Ovary (tissue), 9 donors: ENCODE data around the gene IGHMBP2. TPM values are rescaled to one million over a fixed set of nuclear protein-coding genes. Genes with fewer than 3 reads are reported as not detected.
A peak's percentile ranks its signal among the peaks of the same experiment; 100 is the strongest.

Experiments
- DNase-seq, 5 donors: peaks; one replicate each; pipeline ENCODE4 v3.0.0-alpha.2; 2019 to 2020
- H3K27ac ChIP-seq, 2 donors: fragments of 200-600 bp; one replicate each; pipeline versions ENCODE4 v1.5.1 to v1.8.0; 2019 to 2022
- H3K27me3 ChIP-seq: fragments of 200-600 bp; one replicate; pipeline ENCODE4 v1.8.0; 2022
- H3K36me3 ChIP-seq: fragments of 200-600 bp; sonication (generic); one replicate; pipeline ENCODE4 v1.5.1; 2019
- H3K4me1 ChIP-seq: one replicate; pipeline ENCODE4 v1.8.1; 2013; ENCODE audit warnings: mild to moderate bottlenecking, moderate library complexity; ENCODE audit not compliant: insufficient read depth
- H3K4me3 ChIP-seq: fragments of 200-600 bp; sonication (generic); one replicate; pipeline ENCODE4 v1.5.1; 2017
- H3K9me3 ChIP-seq, 2 donors: fragments of 200-600 bp in 1 of 2; sonication (generic) in 1 of 2; one replicate each; pipeline versions ENCODE4 v1.5.1 to v1.8.1; 2013 to 2019; ENCODE audit warnings: mild to moderate bottlenecking in 1 of 2, moderate library complexity in 1 of 2
- CTCF ChIP-seq, 3 donors: fragments of 450-650 bp in 2 of 3; fragments of 200-600 bp in 1 of 3; IDR thresholded peaks; one replicate each; pipeline versions ENCODE4 v1.5.1 to v1.8.0; 2016 to 2022; ENCODE audit warnings: antibody characterized with exemption in 3 of 3, mild to moderate bottlenecking in 1 of 3
- EP300 ChIP-seq: sonication (generic); formaldehyde crosslinking; IDR thresholded peaks from one replicate; pipeline ENCODE4 v1.6.1; 2017; ENCODE audit warnings: antibody characterized with exemption
- POLR2A ChIP-seq: fragments of 450-650 bp; IDR thresholded peaks from one replicate; pipeline ENCODE4 v1.6.1; 2017; ENCODE audit warnings: antibody characterized with exemption, mild to moderate bottlenecking, moderate library complexity
- WGBS, 3 donors: extraction: QIAGEN DNeasy Blood & Tissue Kit in 1 of 3; methylation state at CpG; one replicate each; pipeline versions ENCODE4 v1.1.5 to v1.1.7; 2013 to 2017; 5-methylcytosine and 5-hydroxymethylcytosine counted together
- intact Hi-C, 4 donors: fragments of 100-400 bp; cut with DNase I; formaldehyde crosslinking; loops; one replicate each; pipeline versions ENCODE4 v1.11.0 to v1.15.1; 2022 to 2023
- polyA plus RNA-seq, 2 donors: library from polyadenylated mRNA; stranded (reverse); fragments of 200-250 nt in 1 of 2; fragments of 350-450 nt in 1 of 2; fragmentation: Illumina TruSeq in 1 of 2; extraction: RNeasy Lipid Tissue Mini Kit (QIAGEN cat#74804) in 1 of 2; gene quantifications; one replicate each; pipeline ENCODE4 v1.2.3, GENCODE V29; 2013 to 2014
- total RNA-seq, 7 donors: library from RNA; depleted of rRNA in 2 of 7; stranded (reverse); fragments of >200 nt in 2 of 7; fragmentation: NEBNext Ultra II Directional in 3 of 7; extraction: Animal tissue kit (Norgen Biotek cat#: 25700) in 3 of 7; gene quantifications; one replicate each; pipeline versions ENCODE4 v1.1.0 to v1.2.4, GENCODE V29; 2016 to 2023
- donor health status: DM: no; HTN: no; CAD: no; lungs with moderate emphysema.
- donor health status: DM: no; HTN: no; CAD: no.
- donor health status: Bipolar disorder and iron deficiency.
- donor health status: DM: yes; HTN: yes; CAD: no.
- donor health status: DM: no; HTN: no; CAD: no.
- donor health status: DM: yes; HTN: yes; CAD: no.

Gene IGHMBP2
- total and polyA plus RNA-seq, 9 donors, result 8.3 to 18.9 (median 15.9) TPM

- Histone ChIP-seq H3K27me3 (no peaks in the 10 kb centered on the region), H3K4me3 (no peak overlapping the region), H3K36me3 (no peaks in the 10 kb centered on the region), H3K27ac (peak overlapping the region in 1 of 2 donors; percentile 11), H3K9me3 (peaks cover 0 to 5% of the 10 kb centered on the region in 2 donors), H3K4me1 (no peaks in the 10 kb centered on the region)
- intact Hi-C loops, result loop anchor here in 1 of 4 donors (10.0 kb wide), 1 partner anchor 127 kb away; no protein-coding TSS in a partner anchor
- TF ChIP-seq POLR2A, result no peak
- TF ChIP-seq CTCF (IDR thresholded peaks at IDR 0.05), result no peak
- no peak for TF ChIP-seq EP300
- 36 to 47% (median 45%) methylated on average over 12 of the region's 12 CpGs for WGBS, 3 donors
- peak in 4 of 5 donors; percentile 46 to 54 (median 52) for DNase-seq
Observed at GRCh38 chr11:68927280-68928135, 23.8 kb downstream of the IGHMBP2 start.

- H3K27me3 ChIP-seq, result no peaks in the 10 kb centered on the region
- no peaks in the 10 kb centered on the region for H3K36me3 ChIP-seq
- peak overlapping the region in 1 of 2 donors; percentile 11 for H3K27ac ChIP-seq
- intact Hi-C loops, result loop anchor here in 1 of 4 donors (10.0 kb wide), 1 partner anchor 126 kb away; no protein-coding TSS in a partner anchor
- H3K4me3 ChIP-seq, result no peak overlapping the region
- no peaks in the 10 kb centered on the region for H3K4me1 ChIP-seq
- 88 to 91% (median 90%) methylated on average over 6 of the region's 6 CpGs for WGBS, 3 donors
- peak; percentile 46 for TF ChIP-seq EP300
- TF ChIP-seq POLR2A, result no peak
- TF ChIP-seq CTCF (IDR thresholded peaks at IDR 0.05), result no peak
- H3K9me3 ChIP-seq, result peaks cover 0 to 5% of the 10 kb centered on the region in 2 donors
- peak in 1 of 5 donors; percentile 54 for DNase-seq
Observed at GRCh38 chr11:68928136-68928880, 24.6 kb downstream of the IGHMBP2 start.

- intact Hi-C loops, result loop anchor here in 1 of 4 donors (10.0 kb wide), 1 partner anchor 126 kb away; no protein-coding TSS in a partner anchor
- WGBS, 3 donors, result 94 to 97% (median 95%) methylated on average over 20 of the region's 20 CpGs
- H3K4me1 ChIP-seq, result no peaks in the 10 kb centered on the region
Observed at GRCh38 chr11:68929135-68929534, 25.4 kb downstream of the IGHMBP2 start.

More at GRCh38 chr11:68929135-68929534, 25.4 kb downstream of the IGHMBP2 start:
- Histone ChIP-seq H3K4me3 (no peak overlapping the region), H3K9me3 (peaks cover 0 to 5% of the 10 kb centered on the region in 2 donors), H3K36me3 (no peaks in the 10 kb centered on the region), H3K27me3 (no peaks in the 10 kb centered on the region), H3K27ac (no peak overlapping the region)
- TF ChIP-seq EP300 (no peak), CTCF (IDR thresholded peaks at IDR 0.05) (no peak), POLR2A (no peak)
- DNase-seq, result no peak
